ENCODE results near the gene FRMPD4.

FRMPD4 gene

DNA sequence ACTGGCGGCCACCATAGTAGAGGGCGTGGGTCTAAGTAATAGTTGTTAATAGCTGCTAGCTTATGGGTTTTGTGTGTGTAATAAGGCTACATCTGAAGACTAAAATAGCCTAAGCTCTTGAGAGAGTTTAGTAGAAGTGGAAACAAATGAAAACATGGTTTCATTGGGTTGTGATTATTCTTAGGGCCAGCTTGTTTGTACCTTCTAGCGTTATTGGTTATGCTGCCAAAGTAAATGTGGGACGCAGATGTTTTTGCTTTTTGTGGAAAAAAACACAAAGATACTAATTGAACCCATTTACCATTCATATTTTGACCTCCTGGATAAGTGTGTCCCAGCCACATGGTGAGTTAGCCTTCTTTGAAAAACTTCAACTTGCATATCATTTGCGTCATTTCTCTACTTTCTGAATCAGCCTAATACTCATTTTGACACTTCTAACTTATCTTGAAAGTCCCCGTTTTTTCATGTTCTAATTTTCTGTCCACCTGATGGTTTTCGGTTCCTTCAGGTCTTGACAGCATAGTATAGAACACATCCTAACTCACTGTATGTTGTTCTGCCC is 305.3 kb downstream of the FRMPD4 start:
- H3K4me1 Mint-ChIP-seq, result no peaks in the 10 kb centered on the region
- peaks cover 10% of the 10 kb centered on the region for H3K9me3 Mint-ChIP-seq
- no peak overlapping the region for H3K4me3 Mint-ChIP-seq
- no peaks in the 10 kb centered on the region for H3K36me3 Mint-ChIP-seq (ENCODE audit: low read depth)
- no peak overlapping the region for H3K27ac Mint-ChIP-seq
- TF ChIP-seq, protein P1, sequence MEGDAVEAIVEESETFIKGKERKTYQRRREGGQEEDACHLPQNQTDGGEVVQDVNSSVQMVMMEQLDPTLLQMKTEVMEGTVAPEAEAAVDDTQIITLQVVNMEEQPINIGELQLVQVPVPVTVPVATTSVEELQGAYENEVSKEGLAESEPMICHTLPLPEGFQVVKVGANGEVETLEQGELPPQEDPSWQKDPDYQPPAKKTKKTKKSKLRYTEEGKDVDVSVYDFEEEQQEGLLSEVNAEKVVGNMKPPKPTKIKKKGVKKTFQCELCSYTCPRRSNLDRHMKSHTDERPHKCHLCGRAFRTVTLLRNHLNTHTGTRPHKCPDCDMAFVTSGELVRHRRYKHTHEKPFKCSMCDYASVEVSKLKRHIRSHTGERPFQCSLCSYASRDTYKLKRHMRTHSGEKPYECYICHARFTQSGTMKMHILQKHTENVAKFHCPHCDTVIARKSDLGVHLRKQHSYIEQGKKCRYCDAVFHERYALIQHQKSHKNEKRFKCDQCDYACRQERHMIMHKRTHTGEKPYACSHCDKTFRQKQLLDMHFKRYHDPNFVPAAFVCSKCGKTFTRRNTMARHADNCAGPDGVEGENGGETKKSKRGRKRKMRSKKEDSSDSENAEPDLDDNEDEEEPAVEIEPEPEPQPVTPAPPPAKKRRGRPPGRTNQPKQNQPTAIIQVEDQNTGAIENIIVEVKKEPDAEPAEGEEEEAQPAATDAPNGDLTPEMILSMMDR (IDR thresholded peaks at IDR 0.05; ENCODE audit: unreplicated experiment in 3 of 3), result no peak
- H3K27me3 Mint-ChIP-seq (ENCODE audit: low read depth), result peaks cover 4% of the 10 kb centered on the region

DNA sequence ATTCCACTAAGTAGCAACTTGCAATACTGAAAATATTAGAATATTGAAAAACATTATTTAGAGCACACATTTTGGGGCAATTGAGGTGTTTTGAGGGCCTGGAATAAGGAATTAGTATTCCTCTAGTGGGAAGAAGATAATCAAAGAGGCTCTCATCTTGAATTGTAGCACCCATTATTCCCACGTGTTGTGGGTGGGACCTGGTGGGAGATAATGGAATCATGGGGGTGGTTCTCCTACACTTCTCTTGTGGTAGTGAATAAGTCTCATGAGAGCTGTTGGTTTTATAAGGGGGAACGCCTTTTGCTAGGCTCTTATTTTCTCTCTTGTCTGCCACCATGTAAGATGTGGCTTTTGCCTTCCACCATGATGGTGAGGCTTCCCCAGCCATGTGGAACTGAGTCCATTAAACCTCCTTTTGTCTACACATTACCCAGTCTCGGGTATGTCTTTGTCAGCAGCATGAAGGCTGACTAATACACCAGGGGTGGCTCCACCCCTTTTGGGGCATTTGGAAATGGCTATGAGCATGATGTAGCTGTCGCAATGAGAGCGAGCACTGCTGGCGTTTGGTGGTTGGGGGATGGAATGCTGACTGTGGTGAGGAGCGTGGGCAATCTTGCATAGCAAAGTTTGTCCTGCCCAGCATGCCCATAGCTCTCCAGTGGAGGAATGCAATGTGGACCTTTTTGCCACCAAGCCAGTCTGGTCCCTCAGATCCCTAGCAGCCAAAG is 308.2 kb downstream of the FRMPD4 start:
- Mint-ChIP-seq H3K27me3 (ENCODE audit: low read depth) (no peaks in the 10 kb centered on the region), H3K4me1 (no peaks in the 10 kb centered on the region), H3K9me3 (peaks cover 6% of the 10 kb centered on the region), H3K4me3 (no peak overlapping the region), H3K27ac (no peak overlapping the region), H3K36me3 (ENCODE audit: low read depth) (no peaks in the 10 kb centered on the region)
- TF ChIP-seq, protein P1 (IDR thresholded peaks at IDR 0.05; ENCODE audit: unreplicated experiment in 3 of 3), result no peak

DNA sequence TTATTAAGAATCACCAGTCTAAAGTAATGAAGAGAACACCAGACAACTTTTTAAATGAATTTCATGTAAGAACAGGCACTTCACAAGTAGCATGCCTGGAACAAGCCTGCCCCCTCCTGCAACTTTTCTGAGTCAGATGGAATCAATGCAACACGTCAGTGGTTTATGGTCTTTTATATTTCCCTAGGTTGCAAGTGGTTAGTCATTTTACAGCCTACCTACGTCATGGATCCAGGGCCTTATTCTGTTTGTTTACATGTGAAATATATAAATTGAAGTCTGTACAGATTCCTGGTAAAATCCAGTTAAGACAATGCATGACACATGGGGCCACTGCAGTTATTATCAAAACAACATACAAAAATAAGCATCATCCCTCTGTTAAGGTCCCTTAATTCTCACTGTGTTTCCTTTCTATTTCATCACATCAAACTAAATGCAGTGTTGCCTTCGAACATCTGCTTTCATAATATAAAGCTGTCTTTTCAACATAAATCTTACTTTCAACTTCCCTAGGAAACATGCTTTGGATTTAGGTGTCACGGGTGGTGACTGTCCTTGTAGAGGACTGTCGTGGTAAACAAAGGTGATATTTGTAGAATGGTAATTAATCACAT is 309.3 kb downstream of the FRMPD4 start:
- Mint-ChIP-seq H3K36me3 (ENCODE audit: low read depth) (no peaks in the 10 kb centered on the region), H3K4me3 (no peak overlapping the region), H3K27me3 (ENCODE audit: low read depth) (no peaks in the 10 kb centered on the region), H3K27ac (no peak overlapping the region), H3K9me3 (peaks cover 6% of the 10 kb centered on the region), H3K4me1 (no peaks in the 10 kb centered on the region)
- TF ChIP-seq, protein P1 (IDR thresholded peaks at IDR 0.05; ENCODE audit: unreplicated experiment in 3 of 3), result no peak

DNA sequence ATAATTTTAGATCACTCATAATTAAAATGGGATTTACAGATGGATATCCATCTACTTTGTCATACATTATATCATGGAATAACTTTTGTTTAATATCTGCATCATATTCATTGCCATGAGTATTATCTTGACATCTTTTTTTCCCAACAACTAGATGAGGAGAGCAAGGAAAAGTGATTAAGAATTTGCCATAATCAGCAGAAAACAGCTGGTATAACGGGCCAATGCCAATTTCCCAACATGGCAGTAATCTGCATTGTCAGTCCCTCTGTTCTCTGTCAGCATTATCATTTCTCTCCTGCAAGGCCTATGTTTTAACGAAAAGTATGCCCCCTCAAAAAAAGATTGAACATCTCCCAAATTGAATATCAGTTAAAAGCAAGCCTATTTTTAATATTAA is 314.0 kb downstream of the FRMPD4 start:
- Mint-ChIP-seq H3K27me3 (ENCODE audit: low read depth) (no peaks in the 10 kb centered on the region), H3K9me3 (peaks cover 3% of the 10 kb centered on the region), H3K27ac (no peak overlapping the region), H3K4me3 (no peak overlapping the region), H3K36me3 (ENCODE audit: low read depth) (no peaks in the 10 kb centered on the region), H3K4me1 (no peaks in the 10 kb centered on the region)
- TF ChIP-seq, protein P1 (IDR thresholded peaks at IDR 0.05; ENCODE audit: unreplicated experiment in 3 of 3), result no peak

DNA sequence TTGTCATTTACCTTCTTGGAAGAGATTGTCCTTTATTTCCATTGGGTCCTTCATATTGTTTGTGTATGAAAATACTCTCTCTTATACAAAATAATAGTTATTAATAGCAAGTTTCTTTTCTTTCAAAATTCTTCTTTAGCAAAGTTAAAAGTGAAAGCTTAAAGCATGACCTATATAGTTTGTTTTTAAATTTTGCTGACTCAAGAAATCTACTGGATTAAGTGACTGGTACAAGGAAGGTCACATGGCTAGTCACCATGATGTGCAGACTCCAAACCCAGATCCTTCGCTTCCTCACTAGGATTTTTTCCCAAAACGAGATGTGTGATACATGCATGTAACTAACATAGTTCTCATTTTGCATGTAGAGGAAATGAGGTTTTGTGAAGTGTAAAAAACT is 322.7 kb downstream of the FRMPD4 start:
- peaks cover 5% of the 10 kb centered on the region for H3K27me3 Mint-ChIP-seq (ENCODE audit: low read depth)
- H3K4me3 Mint-ChIP-seq, result no peak overlapping the region

More for the DNA sequence above, 322.7 kb downstream of the FRMPD4 start:
- Mint-ChIP-seq H3K27ac (no peak overlapping the region), H3K9me3 (peaks cover 2% of the 10 kb centered on the region), H3K36me3 (ENCODE audit: low read depth) (no peaks in the 10 kb centered on the region), H3K4me1 (no peaks in the 10 kb centered on the region)
- TF ChIP-seq, protein P1 (IDR thresholded peaks at IDR 0.05; ENCODE audit: unreplicated experiment in 3 of 3), result no peak
